K562 treated with DMSO at 1 percent for 4 hours (cell line): ENCODE results near the gene GALK1. TPM values are rescaled to one million over a fixed set of nuclear protein-coding genes. Genes with fewer than 3 reads are reported as not detected.

Source experiments
- total RNA-seq: library from RNA; unstranded; fragments of 300-600 nt; gene quantifications from 2 replicates; pipeline ENCODE4 v1.2.3, GENCODE V29; 2022; ENCODE audit not compliant: insufficient read depth

The GALK1 gene
- total RNA-seq, result 44.8 and 73.0 TPM in 2 replicates

GRCh38 chr17:75764711-75765421, at the start of gene GALK1:
Gene GALK1, minus strand, starts transcription at chr17:75765192. Its CDS starts 56 bp downstream, at chr17:75765136.

GRCh38 chr17:75784473-75785015, 19.6 kb upstream of the GALK1 start, which contains the start of gene UNK:
Gene UNK, plus strand, starts transcription at chr17:75784806. Its CDS starts 75 bp downstream, at chr17:75784881.

GRCh38 chr17:75720656-75721462, 44.1 kb downstream of the GALK1 start, which contains the start of gene ITGB4:
Gene ITGB4, plus strand, starts transcription at chr17:75721459. Its CDS starts 3,245 bp downstream, at chr17:75724704.

Other genes with a start within 250 kb of the GALK1 start
- 3.1 and 4.5 TPM in 2 replicates for gene CASKIN2, start 249.7 kb downstream of the GALK1 start, total RNA-seq
- gene TSEN54, start 248.7 kb downstream of the GALK1 start, total RNA-seq, result 24.1 and 27.1 TPM in 2 replicates
- 23.7 and 29.6 TPM in 2 replicates for gene LLGL2, start 239.5 kb downstream of the GALK1 start, total RNA-seq
- 0.29 and 1.2 TPM in 2 replicates for gene MYO15B, start 177.4 kb downstream of the GALK1 start, total RNA-seq
- gene SMIM5, start 131.8 kb downstream of the GALK1 start, total RNA-seq, result not detected in 2 replicates
- gene RECQL5, start 98.0 kb downstream of the GALK1 start, total RNA-seq, result 19.1 and 20.5 TPM in 2 replicates
- 45.2 and 54.9 TPM in 2 replicates for gene SAP30BP, start 97.9 kb downstream of the GALK1 start, total RNA-seq
- 0.27 and 1.0 TPM in 2 replicates for gene ITGB4, start 43.7 kb downstream of the GALK1 start, total RNA-seq
- gene UNK, start 19.6 kb upstream of the GALK1 start, total RNA-seq, result 45.3 and 46.6 TPM in 2 replicates
- gene UNC13D, start 79.2 kb upstream of the GALK1 start, total RNA-seq, result 164 and 167 TPM in 2 replicates
- gene WBP2, start 90.1 kb upstream of the GALK1 start, total RNA-seq, result 133 TPM in 2 replicates
- gene TRIM47, start 113.4 kb upstream of the GALK1 start, total RNA-seq, result 2.6 and 3.6 TPM in 2 replicates
- 21.2 and 26.6 TPM in 2 replicates for gene TRIM65, start 131.8 kb upstream of the GALK1 start, total RNA-seq
- gene MRPL38, start 139.7 kb upstream of the GALK1 start, total RNA-seq, result 82.4 and 95.4 TPM in 2 replicates
- 4.3 and 6.4 TPM in 2 replicates for gene FBF1, start 175.8 kb upstream of the GALK1 start, total RNA-seq
- gene ACOX1, start 214.0 kb upstream of the GALK1 start, total RNA-seq, result 13.2 and 15.1 TPM in 2 replicates
- 23.1 and 24.3 TPM in 2 replicates for gene TEN1, start 214.0 kb upstream of the GALK1 start, total RNA-seq
- 3.5 and 10.1 TPM in 2 replicates for gene CDK3, start 235.7 kb upstream of the GALK1 start, total RNA-seq